HL-60/S4 treated with phorbol 12-myristate 13-acetate at 8.2 ng/mL for 4 days and 3 days (cell line): ENCODE data around the gene CHRD.
"Not testable (repeated sequence)": the region's sequence is repeated elsewhere in the genome, so short reads cannot be mapped to it uniquely, and the experiment has no call there.

Experiments used
- in situ Hi-C: fragments of 300-500 bp; cut with MboI; formaldehyde crosslinking; loops from 2 replicates; pipeline ENCODE4 v1.15.0; 2022; ENCODE audit warnings: low sequenced_read_pairs

Gene CHRD

DNA sequence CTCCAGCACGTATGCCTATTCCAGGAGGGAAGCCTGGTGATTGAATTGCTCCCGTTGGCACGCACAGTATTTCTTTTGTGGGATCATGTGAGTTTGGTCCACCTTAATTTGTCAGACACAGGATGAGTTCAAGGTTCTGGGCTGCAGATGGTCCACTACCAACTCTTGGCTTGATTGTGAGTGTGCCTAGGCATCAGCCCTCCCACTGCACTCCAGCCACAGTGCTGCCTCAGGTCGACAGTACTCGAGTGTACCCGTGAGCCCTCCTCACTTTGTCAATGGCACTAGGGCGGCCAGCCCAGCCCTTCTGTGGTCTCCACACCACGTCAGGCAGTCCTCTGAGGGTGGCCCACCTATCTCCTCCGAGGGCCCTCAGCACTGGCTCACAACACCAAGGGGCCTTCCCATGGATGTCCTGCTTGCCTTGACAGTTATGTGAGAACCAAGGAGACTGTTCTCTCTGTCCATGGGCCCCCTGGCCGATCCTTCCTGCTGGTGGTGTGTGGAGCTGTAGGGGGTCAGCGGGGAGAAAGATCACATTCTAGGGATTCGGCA is 30.2 kb downstream of the CHRD start:
- in situ Hi-C loops, result loop anchor here (25.0 kb wide), 1 partner anchor 127 kb away; no protein-coding TSS in a partner anchor

- in situ Hi-C loops, result loop anchor here (25.0 kb wide), 1 partner anchor 123 kb away; no protein-coding TSS in a partner anchor
Observed at GRCh38 chr3:184414418-184415202, 34.8 kb downstream of the CHRD start.

DNA sequence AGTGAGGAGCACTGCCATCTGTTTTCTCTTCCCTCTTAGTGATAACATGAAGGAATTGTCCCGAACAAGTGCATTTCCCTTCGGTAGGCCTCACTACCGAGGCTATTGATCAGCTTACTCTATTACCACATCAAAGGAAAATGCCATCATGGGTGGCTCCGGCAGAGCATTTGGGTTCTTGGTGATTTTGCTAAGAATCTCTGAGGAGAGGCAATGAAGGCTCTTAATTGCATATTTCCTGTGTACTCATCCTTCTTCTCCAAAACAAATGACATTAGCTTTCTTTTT is 35.3 kb downstream of the CHRD start:
- in situ Hi-C loops, result loop anchor here (25.0 kb wide), 1 partner anchor 122 kb away; no protein-coding TSS in a partner anchor

GRCh38 chr3:184417619-184418327 is 37.9 kb downstream of the CHRD start:
- in situ Hi-C loops, result loop anchor here (25.0 kb wide), 1 partner anchor 120 kb away; no protein-coding TSS in a partner anchor

DNA sequence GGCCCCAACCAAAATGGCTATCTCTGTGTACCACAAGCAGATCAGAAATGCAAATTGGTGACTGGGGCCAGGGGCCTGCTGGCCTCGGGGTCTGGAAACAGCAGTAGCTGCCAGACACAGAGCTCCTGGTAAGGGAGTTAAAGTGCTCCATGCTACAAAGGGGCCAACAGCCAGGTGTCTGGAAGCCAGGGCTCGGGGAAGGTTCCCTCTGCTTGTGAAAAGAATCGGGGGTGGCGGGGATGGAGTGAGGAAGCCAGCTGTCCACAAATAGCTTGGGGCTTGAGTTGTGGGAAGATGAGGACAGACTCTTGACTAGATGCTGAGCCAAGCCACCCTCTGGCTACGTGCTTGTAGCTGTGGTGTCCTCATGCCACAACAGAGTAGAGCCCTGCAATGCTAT is 39.3 kb downstream of the CHRD start:
- in situ Hi-C loops, result loop anchor here (25.0 kb wide), 1 partner anchor 118 kb away; no protein-coding TSS in a partner anchor

DNA sequence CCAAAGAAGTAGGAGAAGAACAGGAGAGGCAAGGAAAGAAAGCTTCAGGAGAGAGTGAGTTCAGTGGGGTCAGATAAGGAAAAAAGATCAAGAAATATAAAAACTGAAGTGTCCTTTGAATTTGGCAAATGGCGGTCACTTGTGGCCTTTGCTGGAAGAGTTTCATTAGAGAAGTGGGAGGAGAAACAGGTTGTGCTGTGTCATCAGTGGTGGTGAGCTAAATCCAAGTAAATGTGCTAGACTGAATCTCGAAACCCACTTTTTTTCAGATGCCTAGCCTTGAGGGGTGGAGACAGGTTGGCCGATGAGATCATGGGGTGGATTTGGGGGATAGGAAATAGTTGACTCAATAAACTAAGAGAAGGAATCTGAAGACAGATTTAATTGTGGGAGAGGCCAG is 43.7 kb downstream of the CHRD start:
- in situ Hi-C loops, result loop anchor here (25.0 kb wide), 1 partner anchor 114 kb away; no protein-coding TSS in a partner anchor

DNA sequence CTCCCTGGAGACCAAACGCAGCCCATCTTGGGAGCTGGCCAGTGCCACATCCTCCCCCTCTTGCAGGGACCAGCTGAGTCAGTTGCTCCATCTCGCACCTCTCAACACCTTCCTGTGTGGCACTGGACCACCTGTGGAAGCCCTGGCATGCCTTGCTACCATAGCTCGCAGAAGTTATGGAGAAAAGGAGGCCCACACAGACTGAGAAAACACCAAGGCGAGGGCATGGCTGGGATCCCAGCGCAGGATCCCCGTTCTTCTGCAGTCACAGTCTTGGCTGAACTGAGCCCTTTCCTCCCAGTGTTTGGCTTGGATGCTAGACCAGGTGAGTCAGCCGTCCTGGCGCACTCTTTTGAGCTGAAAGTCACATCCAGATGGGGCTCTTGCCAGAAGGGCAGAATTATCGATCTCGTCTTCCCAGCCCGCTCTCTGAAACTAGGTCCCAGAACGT is 46.9 kb downstream of the CHRD start:
- in situ Hi-C loops, result no loop called here

- in situ Hi-C loops, result no loop called here
Observed at GRCh38 chr3:184428561-184429175, 48.8 kb downstream of the CHRD start.

DNA sequence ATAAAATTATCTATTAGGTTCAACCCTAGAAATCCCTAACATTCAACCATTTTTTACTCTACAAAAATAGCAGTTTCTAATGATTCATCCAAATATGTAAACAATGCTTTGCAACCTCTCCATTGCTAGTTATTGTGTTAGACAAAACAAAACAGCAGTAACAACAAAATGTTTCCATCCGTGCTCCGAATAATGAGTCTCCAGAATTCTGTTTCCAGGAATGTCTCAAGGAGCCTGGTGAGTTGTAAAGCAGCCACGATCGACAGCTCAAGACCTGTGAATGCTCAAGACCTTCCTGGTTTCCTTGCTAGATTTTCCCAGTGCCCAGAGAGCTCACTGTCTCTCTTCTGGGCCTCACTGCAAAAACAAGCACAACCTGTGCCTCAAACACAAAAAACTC is 49.9 kb downstream of the CHRD start:
- in situ Hi-C loops, result no loop called here

DNA sequence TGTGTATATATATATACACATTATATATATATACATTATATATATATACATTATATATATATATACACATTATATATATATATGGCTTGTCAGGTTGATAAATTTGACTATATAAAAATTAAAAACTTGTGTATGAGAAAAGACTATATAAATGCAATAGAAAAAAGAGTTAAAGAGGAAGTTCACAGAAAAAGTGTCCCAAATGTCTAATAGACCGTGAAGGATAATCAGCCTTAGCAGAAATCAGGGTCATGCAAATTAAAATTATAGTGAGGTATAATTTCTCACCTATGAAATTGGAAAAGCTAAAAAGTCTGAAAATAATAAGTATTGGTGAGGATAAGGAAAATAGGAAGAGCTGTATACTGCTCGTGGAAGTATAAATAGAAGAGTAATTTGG is 51.1 kb downstream of the CHRD start:
- in situ Hi-C loops, result no loop called here

- in situ Hi-C loops, result not testable (repeated sequence)
Observed at GRCh38 chr3:184433178-184433577, 53.3 kb downstream of the CHRD start.

DNA sequence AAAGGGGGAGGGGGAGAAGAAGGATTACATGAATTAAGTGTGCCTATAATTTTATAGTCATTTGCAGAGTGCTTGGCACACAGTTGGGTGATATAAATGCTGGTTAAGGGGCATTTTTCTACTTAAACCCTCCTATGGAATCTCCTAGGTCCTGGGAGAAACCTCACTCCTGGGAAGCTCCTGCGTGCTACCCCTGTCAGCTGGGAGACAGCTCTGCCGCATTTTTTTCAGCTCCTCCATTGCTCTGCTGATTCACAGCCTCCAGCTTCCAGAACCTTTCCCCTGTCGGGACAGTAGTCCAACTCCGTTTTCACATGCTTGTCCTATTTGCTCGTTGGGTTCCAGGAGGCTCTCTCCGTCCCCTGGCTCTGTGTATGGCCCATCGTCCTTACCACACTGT is 59.2 kb downstream of the CHRD start:
- in situ Hi-C loops, result no loop called here
